Mesenchymal stem cell (in vitro differentiated cells and primary cell): ENCODE results near the gene ERBB2.

ENCODE experiments used
- DNase-seq: peaks from one replicate; pipeline ENCODE4 v3.0.0-alpha.2; 2013
- H2AFZ ChIP-seq: one replicate; pipeline ENCODE4 v1.6.1; 2013; ENCODE audit warnings: low read depth, mild to moderate bottlenecking, control low read depth, inconsistent platforms, low read length, moderate library complexity
- H2AK5ac ChIP-seq: 2 replicates; pipeline ENCODE4 v1.6.1; 2013; ENCODE audit warnings: low read length, moderate library complexity, mild to moderate bottlenecking, inconsistent platforms; ENCODE audit not compliant: severe bottlenecking
- H2BK120ac ChIP-seq: one replicate; pipeline ENCODE4 v1.6.1; 2013; ENCODE audit warnings: low read depth, mild to moderate bottlenecking, inconsistent platforms, low read length, moderate library complexity
- H2BK12ac ChIP-seq, 2 experiments: one replicate each; pipeline ENCODE4 v1.6.1; 2013; ENCODE audit warnings: inconsistent platforms in 2 of 2, low read length in 2 of 2, mild to moderate bottlenecking in 2 of 2, moderate library complexity in 2 of 2, control low read depth in 1 of 2
- H2BK15ac ChIP-seq: one replicate; pipeline ENCODE4 v1.6.1; 2013; ENCODE audit warnings: mild to moderate bottlenecking, low read depth, inconsistent platforms; ENCODE audit not compliant: poor library complexity, severe bottlenecking
- H2BK5ac ChIP-seq: 2 replicates; pipeline ENCODE4 v1.6.1; 2013; ENCODE audit warnings: low read depth, mild to moderate bottlenecking, low read length, control low read depth, inconsistent platforms; ENCODE audit not compliant: poor library complexity, severe bottlenecking
- H3K14ac ChIP-seq, 2 experiments: one replicate each; pipeline ENCODE4 v1.6.1; 2013; ENCODE audit warnings: inconsistent platforms in 2 of 2, low read length in 2 of 2, control low read depth in 1 of 2, mild to moderate bottlenecking in 1 of 2, moderate library complexity in 1 of 2
- H3K18ac ChIP-seq, 2 experiments: one replicate each; pipeline ENCODE4 v1.6.1; 2013; ENCODE audit warnings: inconsistent platforms in 2 of 2, low read length in 2 of 2, control low read depth in 1 of 2, low read depth in 1 of 2, mild to moderate bottlenecking in 1 of 2
- H3K23ac ChIP-seq, 2 experiments: one replicate each; pipeline ENCODE4 v1.6.1; 2013; ENCODE audit warnings: inconsistent platforms in 2 of 2, low read length in 2 of 2, mild to moderate bottlenecking in 2 of 2, moderate library complexity in 2 of 2, control low read depth in 1 of 2
- H3K27ac ChIP-seq: 2 replicates; pipeline ENCODE4 v1.5.1; 2013; ENCODE audit warnings: mild to moderate bottlenecking, moderate library complexity, low read length, control low read depth, inconsistent platforms; ENCODE audit not compliant: poor library complexity, severe bottlenecking
- H3K27me3 ChIP-seq, 2 experiments: 2 replicates each; pipeline versions ENCODE4 v1.6.1 to v1.7.0; 2013; ENCODE audit warnings: low read length in 2 of 2, mild to moderate bottlenecking in 2 of 2, moderate library complexity in 2 of 2, control low read depth in 1 of 2, inconsistent platforms in 1 of 2; ENCODE audit not compliant: control insufficient read depth in 1 of 2, insufficient read depth in 1 of 2
- H3K36me3 ChIP-seq, 2 experiments: 2 replicates each; pipeline versions ENCODE4 v1.6.1 to v1.7.0; 2013; ENCODE audit warnings: low read length in 2 of 2, control low read depth in 1 of 2, inconsistent platforms in 1 of 2, low read depth in 1 of 2, mild to moderate bottlenecking in 1 of 2; ENCODE audit not compliant: insufficient read depth in 2 of 2, control insufficient read depth in 1 of 2
- H3K4ac ChIP-seq, 2 experiments: one replicate each; pipeline ENCODE4 v1.6.1; 2013; ENCODE audit warnings: inconsistent platforms in 2 of 2, low read length in 2 of 2, mild to moderate bottlenecking in 2 of 2, moderate library complexity in 2 of 2, control low read depth in 1 of 2, low read depth in 1 of 2
- H3K4me1 ChIP-seq: 2 replicates; pipeline ENCODE4 v1.6.1; 2013; ENCODE audit warnings: low read depth, low read length, control low read depth; ENCODE audit not compliant: control insufficient read depth, insufficient read depth
- H3K4me2 ChIP-seq: 2 replicates; pipeline ENCODE4 v1.6.1; 2013; ENCODE audit warnings: low read length, mild to moderate bottlenecking, inconsistent platforms; ENCODE audit not compliant: poor library complexity, severe bottlenecking
- H3K4me3 ChIP-seq, 2 experiments: 2 replicates each; pipeline versions ENCODE4 v1.5.1 to v1.7.0; 2013; ENCODE audit warnings: low read length in 2 of 2, mild to moderate bottlenecking in 2 of 2, control low read depth in 1 of 2, low read depth in 1 of 2; ENCODE audit not compliant: insufficient read depth in 1 of 2
- H3K79me1 ChIP-seq: replicated peaks from 2 replicates; pipeline ENCODE4 v1.6.1; 2013; ENCODE audit warnings: mild to moderate bottlenecking, control low read depth, low read length, inconsistent platforms; ENCODE audit not compliant: poor library complexity, severe bottlenecking
- H3K9ac ChIP-seq: 2 replicates; pipeline ENCODE4 v1.7.0; 2013; ENCODE audit warnings: mild to moderate bottlenecking, low read length, moderate library complexity
- H3K9me3 ChIP-seq: 2 replicates; pipeline ENCODE4 v1.7.0; 2013; ENCODE audit warnings: mild to moderate bottlenecking, low read length; ENCODE audit not compliant: control insufficient read depth
- H4K8ac ChIP-seq: one replicate; pipeline ENCODE4 v1.6.1; 2013; ENCODE audit warnings: inconsistent platforms, mild to moderate bottlenecking, low read length, moderate library complexity
- H4K91ac ChIP-seq: one replicate; pipeline ENCODE4 v1.6.1; 2013; ENCODE audit warnings: mild to moderate bottlenecking, low read length, inconsistent platforms
- WGBS: methylation state at CpG from one replicate; pipeline ENCODE4 v1.1.7; 2013; ENCODE audit warnings: mixed read lengths; 5-methylcytosine and 5-hydroxymethylcytosine counted together

The ERBB2 gene

DNA sequence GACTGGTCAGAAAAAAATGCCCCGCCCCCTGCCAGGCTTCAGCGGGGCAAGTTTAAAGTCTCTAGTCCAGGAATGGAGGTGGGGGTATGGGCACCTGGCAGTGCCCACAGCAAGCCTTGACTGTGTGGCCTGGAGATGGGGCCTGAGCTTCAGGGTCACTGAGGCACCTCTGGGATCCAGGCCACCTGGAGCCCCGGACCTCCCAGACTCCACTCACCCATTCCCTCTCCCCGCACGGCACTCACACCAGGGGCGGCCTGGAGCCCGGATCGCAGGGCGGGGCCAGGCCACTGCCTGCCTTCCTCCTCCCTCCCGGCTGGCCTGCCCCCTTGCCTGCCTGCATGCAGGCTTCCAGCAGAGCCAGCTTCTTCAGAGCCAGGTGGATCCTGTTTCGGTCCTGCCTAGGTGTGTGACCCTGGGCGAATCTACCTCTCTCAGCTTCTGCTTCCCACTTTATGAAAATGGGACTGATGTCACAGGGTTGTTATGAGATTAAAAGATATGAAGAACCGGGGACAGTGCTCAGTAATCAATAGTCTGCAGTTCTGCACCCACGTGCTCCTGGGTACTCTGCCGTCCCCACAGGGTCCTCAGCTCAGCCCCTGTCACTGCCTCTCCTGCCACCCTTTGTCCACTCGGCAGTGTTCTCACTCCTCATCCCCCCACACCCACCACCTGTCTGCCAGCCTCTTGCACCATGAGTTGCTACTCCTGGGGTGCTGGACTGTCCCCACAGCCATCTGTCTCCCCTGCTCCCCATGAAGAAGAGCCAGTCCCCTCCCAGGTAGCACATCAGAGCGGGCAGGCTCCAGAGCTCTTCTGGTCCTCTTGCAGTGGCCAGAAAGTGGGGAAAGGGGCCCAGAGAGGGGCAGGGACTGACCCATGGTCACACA lies 35.9 kb upstream of the ERBB2 start:
- peaks cover 31 to 42% of the 10 kb centered on the region in 2 experiments for H3K36me3 ChIP-seq
- 14% methylated on average over 15 of the region's 17 CpGs for WGBS
- no peak overlapping the region for H2BK5ac ChIP-seq

DNA sequence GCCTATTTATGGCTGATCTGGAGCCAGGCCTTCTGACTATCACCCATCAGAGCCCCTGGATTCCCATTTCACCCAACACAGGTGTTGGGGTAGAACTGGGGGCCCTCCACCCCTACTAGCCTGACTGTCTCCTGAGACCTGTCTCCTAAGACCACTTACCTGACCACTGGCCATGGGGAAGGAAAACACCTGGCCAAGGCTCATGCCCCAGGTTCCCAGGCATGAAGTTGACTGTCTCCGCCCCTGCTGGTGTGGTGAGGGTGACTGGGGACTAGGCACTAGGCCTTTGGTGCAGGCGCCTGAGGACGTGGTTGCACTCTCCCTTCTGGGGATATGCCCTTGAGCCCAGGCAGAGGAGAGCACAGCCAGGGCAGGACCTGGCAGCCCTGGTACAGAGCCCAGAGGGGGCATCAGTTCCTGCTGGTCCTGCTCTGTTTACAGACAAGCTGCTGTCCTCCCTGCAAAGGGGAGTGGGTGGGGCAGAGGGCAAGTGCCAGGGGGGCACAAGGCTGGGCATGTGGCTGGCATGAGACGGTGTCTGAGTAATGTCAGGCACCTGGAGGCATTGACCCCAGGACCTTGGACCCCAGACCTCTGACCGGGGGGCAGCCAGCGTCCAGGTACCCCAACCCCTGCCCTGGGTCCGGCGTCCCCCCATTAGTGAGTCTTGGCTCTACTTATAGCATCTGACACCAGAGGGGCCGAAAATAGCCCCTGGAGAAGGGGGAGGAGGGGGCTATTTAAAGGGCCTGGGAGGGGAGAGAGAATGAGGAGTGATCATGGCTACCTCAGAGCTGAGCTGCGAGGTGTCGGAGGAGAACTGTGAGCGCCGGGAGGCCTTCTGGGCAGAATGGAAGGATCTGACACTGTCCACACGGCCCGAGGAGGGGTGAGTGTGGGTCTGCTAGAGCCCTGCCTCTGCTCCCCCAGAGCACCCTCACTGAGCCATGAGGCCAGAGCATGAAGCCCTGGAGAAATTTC lies 35.0 kb upstream of the ERBB2 start, which contains the start of gene TCAP:
TSS of gene TCAP (plus strand) at position 769 of the 981 bp plus-strand sequence. CDS start at position 780, 11 bp downstream.
- whole genome bisulfite sequencing = 59% methylated on average over 15 of the region's 15 CpGs
- Histone ChIP-seq H3K14ac (peak within 1 kb of the TSS in 1 of 2 experiments; percentile 47), H2AFZ (no peak within 1 kb of the TSS), H3K79me1 (peaks cover 3% of the 10 kb centered on the region), H2BK15ac (no peak within 1 kb of the TSS), H3K9me3 (no peaks in the 10 kb centered on the region), H3K4me3 (no peak within 1 kb of the TSS), H3K4me2 (peak within 1 kb of the TSS; percentile 2), H3K18ac (no peak within 1 kb of the TSS), H3K4me1 (peaks cover 87% of the 10 kb centered on the region), H2AK5ac (peak within 1 kb of the TSS; percentile 86), H3K9ac (no peak within 1 kb of the TSS), H3K36me3 (peaks cover 28 to 33% of the 10 kb centered on the region in 2 experiments), H2BK120ac (no peak within 1 kb of the TSS), H3K27ac (peak within 1 kb of the TSS; percentile 19), H4K91ac (peak within 1 kb of the TSS; percentile 27), H3K4ac (no peak within 1 kb of the TSS), H2BK5ac (no peak within 1 kb of the TSS), H3K23ac (no peak within 1 kb of the TSS), H3K27me3 (peaks cover 5 to 48% of the 10 kb centered on the region in 2 experiments), H2BK12ac (no peak within 1 kb of the TSS), H4K8ac (peak within 1 kb of the TSS; percentile 56)
- DNase-seq = no peak

More for the DNA sequence above, 35.9 kb upstream of the ERBB2 start:
- Histone ChIP-seq H2BK120ac (no peak overlapping the region), H3K9me3 (no peaks in the 10 kb centered on the region), H3K4me3 (no peak overlapping the region), H4K8ac (peak overlapping the region; percentile 56), H2AK5ac (peak overlapping the region; percentile 86), H2BK12ac (no peak overlapping the region), H3K4me1 (peaks cover 88% of the 10 kb centered on the region), H3K14ac (peak overlapping the region in 1 of 2 experiments; percentile 47), H3K27me3 (peaks cover 0 to 39% of the 10 kb centered on the region in 2 experiments), H4K91ac (peak overlapping the region; percentile 18), H3K9ac (no peak overlapping the region), H3K79me1 (peaks cover 3% of the 10 kb centered on the region), H3K4ac (no peak overlapping the region), H3K4me2 (peak overlapping the region; percentile 44), H2BK15ac (no peak overlapping the region), H2AFZ (no peak overlapping the region), H3K27ac (peak overlapping the region; percentile 35), H3K23ac (no peak overlapping the region), H3K18ac (no peak overlapping the region)
- peak; percentile 58 for DNase-seq

DNA sequence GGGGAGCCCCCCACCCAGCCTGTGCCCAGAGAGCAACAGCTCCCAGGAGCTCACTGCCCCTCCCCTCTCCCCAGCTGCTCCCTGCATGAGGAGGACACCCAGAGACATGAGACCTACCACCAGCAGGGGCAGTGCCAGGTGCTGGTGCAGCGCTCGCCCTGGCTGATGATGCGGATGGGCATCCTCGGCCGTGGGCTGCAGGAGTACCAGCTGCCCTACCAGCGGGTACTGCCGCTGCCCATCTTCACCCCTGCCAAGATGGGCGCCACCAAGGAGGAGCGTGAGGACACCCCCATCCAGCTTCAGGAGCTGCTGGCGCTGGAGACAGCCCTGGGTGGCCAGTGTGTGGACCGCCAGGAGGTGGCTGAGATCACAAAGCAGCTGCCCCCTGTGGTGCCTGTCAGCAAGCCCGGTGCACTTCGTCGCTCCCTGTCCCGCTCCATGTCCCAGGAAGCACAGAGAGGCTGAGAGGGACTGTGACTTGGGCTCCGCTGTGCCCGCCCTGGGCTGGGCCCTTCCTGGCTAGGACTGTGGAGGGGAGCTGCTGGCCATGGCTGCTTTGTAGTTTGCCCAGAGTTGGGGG lies 34.1 kb upstream of the ERBB2 start:
- WGBS = 79% methylated on average over 17 of the region's 17 CpGs

More for the DNA sequence above, 34.1 kb upstream of the ERBB2 start:
- Histone ChIP-seq H3K27me3 (peaks cover 5 to 57% of the 10 kb centered on the region in 2 experiments), H2BK15ac (no peak overlapping the region), H3K23ac (no peak overlapping the region), H3K4me2 (no peak overlapping the region), H3K9ac (no peak overlapping the region), H3K9me3 (no peaks in the 10 kb centered on the region), H3K18ac (no peak overlapping the region), H4K8ac (no peak overlapping the region), H3K27ac (no peak overlapping the region), H2AK5ac (peak overlapping the region; percentile 29), H2BK12ac (no peak overlapping the region), H4K91ac (peak overlapping the region; percentile 27), H2BK120ac (no peak overlapping the region), H3K79me1 (peaks cover 3% of the 10 kb centered on the region), H3K4me3 (no peak overlapping the region), H3K4me1 (peaks cover 79% of the 10 kb centered on the region), H3K4ac (no peak overlapping the region), H3K14ac (no peak overlapping the region), H2AFZ (no peak overlapping the region), H3K36me3 (peaks cover 20 to 24% of the 10 kb centered on the region in 2 experiments), H2BK5ac (no peak overlapping the region)
- no peak for DNase-seq
